B cell (primary cell): ENCODE measurements around the gene NBPF4.

Experiments
- CTCF ChIP-seq: fragments of 200-600 bp; IDR thresholded peaks from one replicate; pipeline ENCODE4 v1.8.0; 2022; ENCODE audit warnings: antibody characterized with exemption, mild to moderate bottlenecking
- EZH2 ChIP-seq: IDR thresholded peaks from 2 replicates; pipeline ENCODE4 v1.6.1; 2012; ENCODE audit warnings: borderline replicate concordance, low read depth, mild to moderate bottlenecking, moderate library complexity, low read length; ENCODE audit not compliant: insufficient read depth, poor library complexity, severe bottlenecking

GRCh38 chr1:108200687-108201051 is 43.2 kb downstream of the NBPF4 start:
- peak; percentile 10 for TF ChIP-seq CTCF
- TF ChIP-seq EZH2, result no peak
